Activated CD8-positive, alpha-beta memory T cell treated with anti-CD3 and anti-CD28 coated beads for 36 hours (primary cell): ENCODE results near the gene ADAMTS20. TPM values are rescaled to one million over a fixed set of nuclear protein-coding genes. Genes with fewer than 3 reads are reported as not detected.
"Not testable (repeated sequence)": the region's sequence is repeated elsewhere in the genome, so short reads cannot be mapped to it uniquely, and the experiment has no call there.

ENCODE experiments used
- CTCF ChIA-PET: fragments of 350-600 bp; sonication (Branson Sonifier 250); formaldehyde crosslinking; loops from one replicate; lab custom pipeline; 2021; ENCODE audit warnings: antibody characterized with exemption; lab: Charles Lee
- POLR2A ChIA-PET: fragments of 350-600 bp; sonication (Branson Sonifier 250); formaldehyde crosslinking; loops from one replicate; lab custom pipeline; 2021; ENCODE audit warnings: antibody characterized with exemption; lab: Charles Lee
- total RNA-seq, 2 experiments: library from RNA; stranded (reverse); gene quantifications; one replicate each; pipeline ENCODE4 v1.2.3, GENCODE V29; 2021

The ADAMTS20 gene
- total RNA-seq, 2 experiments from 2014 or later = not detected

- ChIA-PET POLR2A (no interaction called here), CTCF (no interaction called here)
Measured at GRCh38 chr12:43381879-43382278, 170.1 kb downstream of the ADAMTS20 start.

- POLR2A ChIA-PET = no interaction called here
- CTCF ChIA-PET = no interaction called here
Measured at GRCh38 chr12:43378448-43378847, 173.6 kb downstream of the ADAMTS20 start.

- CTCF ChIA-PET = no interaction called here
- POLR2A ChIA-PET = no interaction called here
Measured at GRCh38 chr12:43370263-43370662, 181.7 kb downstream of the ADAMTS20 start.

GRCh38 chr12:43362910-43363694, 188.9 kb downstream of the ADAMTS20 start:
- ChIA-PET CTCF (no interaction called here), POLR2A (no interaction called here)

GRCh38 chr12:43361031-43361710, 190.8 kb downstream of the ADAMTS20 start:
- ChIA-PET CTCF (no interaction called here), POLR2A (no interaction called here)

GRCh38 chr12:43360001-43360400, 192.0 kb downstream of the ADAMTS20 start:
- POLR2A ChIA-PET, CTCF ChIA-PET: not testable (repeated sequence)

GRCh38 chr12:43357141-43357540, 194.9 kb downstream of the ADAMTS20 start:
- ChIA-PET POLR2A (no interaction called here), CTCF (no interaction called here)

- POLR2A ChIA-PET = no interaction called here
- CTCF ChIA-PET = no interaction called here
Measured at GRCh38 chr12:43352001-43352400, 200.0 kb downstream of the ADAMTS20 start.

GRCh38 chr12:43349863-43350262, 202.1 kb downstream of the ADAMTS20 start:
- ChIA-PET CTCF (no interaction called here), POLR2A (no interaction called here)

GRCh38 chr12:43348221-43348620, 203.8 kb downstream of the ADAMTS20 start:
- ChIA-PET CTCF (no interaction called here), POLR2A (no interaction called here)

- CTCF ChIA-PET = no interaction called here
Measured at GRCh38 chr12:43347026-43347425, 205.0 kb downstream of the ADAMTS20 start.

GRCh38 chr12:43345023-43345422, 207.0 kb downstream of the ADAMTS20 start:
- POLR2A ChIA-PET = no interaction called here

More at GRCh38 chr12:43347026-43347425, 205.0 kb downstream of the ADAMTS20 start:
- POLR2A ChIA-PET = no interaction called here

GRCh38 chr12:43341785-43342313, 210.2 kb downstream of the ADAMTS20 start:
- POLR2A ChIA-PET, CTCF ChIA-PET: not testable (repeated sequence)

More at GRCh38 chr12:43345023-43345422, 207.0 kb downstream of the ADAMTS20 start:
- CTCF ChIA-PET = no interaction called here

GRCh38 chr12:43338848-43339526, 213.0 kb downstream of the ADAMTS20 start:
- ChIA-PET CTCF (no interaction called here), POLR2A (no interaction called here)

GRCh38 chr12:43337571-43338444, 214.2 kb downstream of the ADAMTS20 start:
- ChIA-PET CTCF (no interaction called here), POLR2A (no interaction called here)

- ChIA-PET POLR2A (no interaction called here), CTCF (no interaction called here)
Measured at GRCh38 chr12:43336962-43337555, 214.9 kb downstream of the ADAMTS20 start.

- ChIA-PET POLR2A (no interaction called here), CTCF (no interaction called here)
Measured at GRCh38 chr12:43333644-43334043, 218.4 kb downstream of the ADAMTS20 start.

- POLR2A ChIA-PET = no interaction called here
- CTCF ChIA-PET = no interaction called here
Measured at GRCh38 chr12:43332977-43333640, 218.9 kb downstream of the ADAMTS20 start.
